GM23248 (cell line): ENCODE results near the gene PLPP7. TPM values are rescaled to one million over a fixed set of nuclear protein-coding genes. Genes with fewer than 3 reads are reported as not detected.
A peak's percentile ranks its signal among the peaks of the same experiment; 100 is the strongest.

Experiments used
- DNase-seq: peaks from one replicate; pipeline ENCODE4 v3.0.0-alpha.2; 2015
- H2AFZ ChIP-seq: fragments of 200-600 bp; sonication (generic); 2 replicates; pipeline ENCODE4 v1.6.1; 2016; ENCODE audit warnings: antibody characterized with exemption
- H3F3A ChIP-seq: fragments of 200-600 bp; sonication (generic); 2 replicates; pipeline ENCODE4 v1.6.1; 2016; ENCODE audit warnings: mild to moderate bottlenecking, antibody characterized with exemption, mixed run types; ENCODE audit not compliant: insufficient read depth
- H3K27ac ChIP-seq: fragments of 200-600 bp; sonication (generic); 2 replicates; pipeline ENCODE4 v1.5.1; 2016; ENCODE audit warnings: mild to moderate bottlenecking
- H3K27me3 ChIP-seq: fragments of 200-600 bp; sonication (generic); replicated peaks from 2 replicates; pipeline ENCODE4 v1.6.1; 2016; ENCODE audit warnings: mild to moderate bottlenecking; ENCODE audit not compliant: insufficient read depth
- H3K36me3 ChIP-seq: fragments of 200-600 bp; sonication (generic); 2 replicates; pipeline ENCODE4 v1.6.1; 2016; ENCODE audit warnings: low read depth, mild to moderate bottlenecking
- H3K4me1 ChIP-seq: fragments of 200-600 bp; sonication (generic); 2 replicates; pipeline ENCODE4 v1.6.1; 2016; ENCODE audit warnings: mild to moderate bottlenecking; ENCODE audit not compliant: insufficient read depth
- H3K4me2 ChIP-seq: fragments of 200-600 bp; sonication (generic); one replicate; pipeline ENCODE4 v1.6.1; 2016; ENCODE audit warnings: mild to moderate bottlenecking; ENCODE audit not compliant: unreplicated experiment
- H3K4me3 ChIP-seq: fragments of 200-600 bp; sonication (generic); 2 replicates; pipeline ENCODE4 v1.5.1; 2016; ENCODE audit warnings: mild to moderate bottlenecking
- H3K79me2 ChIP-seq: fragments of 200-600 bp; sonication (generic); 2 replicates; pipeline ENCODE4 v1.6.1; 2016; ENCODE audit warnings: mild to moderate bottlenecking; ENCODE audit not compliant: insufficient read depth
- H3K9ac ChIP-seq: fragments of 200-600 bp; sonication (generic); 2 replicates; pipeline ENCODE4 v1.6.1; 2016; ENCODE audit warnings: mild to moderate bottlenecking
- H3K9me2 ChIP-seq: fragments of 200-600 bp; sonication (generic); 2 replicates; pipeline ENCODE4 v1.6.1; 2016; ENCODE audit warnings: mixed run types, mild to moderate bottlenecking, moderate library complexity; ENCODE audit not compliant: insufficient read depth
- H3K9me3 ChIP-seq: fragments of 200-600 bp; sonication (generic); one replicate; pipeline ENCODE4 v1.6.1; 2017; ENCODE audit warnings: low read depth
- H4K20me1 ChIP-seq: fragments of 200-600 bp; sonication (generic); 2 replicates; pipeline ENCODE4 v1.6.0; 2016; ENCODE audit not compliant: insufficient read depth
- EZH2 ChIP-seq: fragments of 200-600 bp; sonication (generic); IDR thresholded peaks from 2 replicates; pipeline ENCODE4 v1.6.1; 2018; ENCODE audit warnings: antibody characterized with exemption, mild to moderate bottlenecking; ENCODE audit not compliant: insufficient read depth, poor library complexity, severe bottlenecking
- EZH2phosphoT487 ChIP-seq: fragments of 200-600 bp; sonication (generic); IDR thresholded peaks from 2 replicates; pipeline ENCODE4 v1.6.1; 2018; ENCODE audit warnings: antibody characterized with exemption, moderate library complexity, mild to moderate bottlenecking, low read depth; ENCODE audit not compliant: insufficient read depth
- WGBS, 2 experiments: methylation state at CpG; one replicate each; pipeline ENCODE4 v1.1.6; 2015 to 2017; ENCODE audit warnings: low lambda C conversion rate in 2 of 2, low coverage in 1 of 2; ENCODE audit errors: missing lambda C conversion rate in 2 of 2; 5-methylcytosine and 5-hydroxymethylcytosine counted together
- in situ Hi-C: fragments of 300-500 bp; cut with MboI; formaldehyde crosslinking; loops from 2 replicates; pipeline ENCODE4 v1.15.0; 2020
- polyA plus RNA-seq: library from polyadenylated mRNA; unstranded; fragments of >200 nt; fragmentation: Nextera tagmentation; extraction: Ambion mirVana; gene quantifications from 2 replicates; pipeline ENCODE4 v1.2.1, GENCODE V29; 2016
- total RNA-seq: library from RNA; depleted of rRNA; stranded (reverse); fragments of >200 nt; shearing (Covaris generic); gene quantifications from 2 replicates; pipeline ENCODE4 v1.2.3, GENCODE V29; 2014

PLPP7 gene
- total and polyA plus RNA-seq, 2 experiments from 2014 or later = 0.32 to 0.65 TPM

- H3K9ac ChIP-seq = no peak overlapping the region
These were observed 14.7 kb upstream of the PLPP7 start for GRCh38 chr9:131274674-131275331.

GRCh38 chr9:131275332-131276093, 14.0 kb upstream of the PLPP7 start:
- peak overlapping the region; percentile 62; the same call in 1 of the 2 replicates for H2AFZ ChIP-seq
- 93 to 94% methylated on average over 25 to 29 of the region's 29 CpGs for WGBS, 2 experiments
- H3K9me2 ChIP-seq = no peaks in the 10 kb centered on the region
- H3K4me3 ChIP-seq = no peak overlapping the region
- H3K9me3 ChIP-seq = no peaks in the 10 kb centered on the region
- no peak for TF ChIP-seq EZH2
- no peak for TF ChIP-seq EZH2phosphoT487
- no peak overlapping the region for H3K27ac ChIP-seq
- H3K79me2 ChIP-seq = no peaks in the 10 kb centered on the region
- H3K4me2 ChIP-seq = no peak overlapping the region
- no peaks in the 10 kb centered on the region for H3K4me1 ChIP-seq
- H3F3A ChIP-seq = no peaks in the 10 kb centered on the region
- no peak overlapping the region for H3K9ac ChIP-seq
- H4K20me1 ChIP-seq = no peaks in the 10 kb centered on the region
- no peak for DNase-seq
- in situ Hi-C loops = no loop called here
- no peaks in the 10 kb centered on the region for H3K36me3 ChIP-seq
- H3K27me3 ChIP-seq = 0 out of 2 replicates have a peak, but pooled peaks cover under 1% of the 10 kb centered on the region

More at GRCh38 chr9:131274674-131275331, 14.7 kb upstream of the PLPP7 start:
- no peak overlapping the region for H2AFZ ChIP-seq
- no peak overlapping the region for H3K27ac ChIP-seq
- no peaks in the 10 kb centered on the region for H3K79me2 ChIP-seq
- no peaks in the 10 kb centered on the region for H3K9me3 ChIP-seq
- no peaks in the 10 kb centered on the region for H3K27me3 ChIP-seq
- H3K4me3 ChIP-seq = no peak overlapping the region
- no peak for DNase-seq
- H3K4me2 ChIP-seq = no peak overlapping the region
- H3F3A ChIP-seq = no peaks in the 10 kb centered on the region
- H4K20me1 ChIP-seq = no peaks in the 10 kb centered on the region
- TF ChIP-seq EZH2phosphoT487 (no peak), EZH2 (no peak)
- in situ Hi-C loops = no loop called here
- H3K4me1 ChIP-seq = no peaks in the 10 kb centered on the region
- no peaks in the 10 kb centered on the region for H3K36me3 ChIP-seq
- no peaks in the 10 kb centered on the region for H3K9me2 ChIP-seq
- WGBS, 2 experiments = 91 to 94% methylated on average over 17 to 18 of the region's 18 CpGs

GRCh38 chr9:131276094-131276888, 13.2 kb upstream of the PLPP7 start, which contains the start of gene FAM78A:
TSS of gene FAM78A (minus strand) at chr9:131276510. CDS start at chr9:131276179, 331 bp downstream.
- no peaks in the 10 kb centered on the region for H3K9me3 ChIP-seq
- peaks cover 8% of the 10 kb centered on the region; the same call in 1 of the 2 replicates for H3K27me3 ChIP-seq
- H3K4me2 ChIP-seq = peak within 1 kb of the TSS; percentile 78
- no peaks in the 10 kb centered on the region for H3K79me2 ChIP-seq
- peak within 1 kb of the TSS; percentile 91 for H2AFZ ChIP-seq
- no peaks in the 10 kb centered on the region for H3F3A ChIP-seq
- 14 to 20% methylated on average over 44 to 70 of the region's 76 CpGs for WGBS, 2 experiments
- H3K9ac ChIP-seq = no peak within 1 kb of the TSS
- no peak within 1 kb of the TSS for H3K27ac ChIP-seq
- no peaks in the 10 kb centered on the region for H4K20me1 ChIP-seq
- peak; percentile 42 for DNase-seq
- H3K36me3 ChIP-seq = no peaks in the 10 kb centered on the region
- H3K4me1 ChIP-seq = no peaks in the 10 kb centered on the region
- TF ChIP-seq EZH2 = no peak
- TF ChIP-seq EZH2phosphoT487 = no peak
- in situ Hi-C loops = no loop called here
- no peaks in the 10 kb centered on the region for H3K9me2 ChIP-seq
- H3K4me3 ChIP-seq = peak within 1 kb of the TSS; percentile 81

GRCh38 chr9:131276891-131277286, 12.6 kb upstream of the PLPP7 start:
- in situ Hi-C loops = no loop called here
- Histone ChIP-seq H3F3A (no peaks in the 10 kb centered on the region), H3K27ac (no peak overlapping the region), H3K9me3 (no peaks in the 10 kb centered on the region), H3K79me2 (no peaks in the 10 kb centered on the region), H3K9me2 (no peaks in the 10 kb centered on the region), H4K20me1 (no peaks in the 10 kb centered on the region), H3K4me2 (peak overlapping the region; percentile 78), H3K36me3 (no peaks in the 10 kb centered on the region), H3K9ac (no peak overlapping the region), H3K4me3 (peak overlapping the region; percentile 81; the same call in 1 of the 2 replicates), H3K4me1 (no peaks in the 10 kb centered on the region), H3K27me3 (peaks cover 14% of the 10 kb centered on the region; the same call in 1 of the 2 replicates), H2AFZ (peak overlapping the region; percentile 91; the same call in 1 of the 2 replicates)
- TF ChIP-seq EZH2phosphoT487 (no peak), EZH2 (no peak)
- 3 to 6% methylated on average over 15 to 17 of the region's 60 CpGs for WGBS, 2 experiments
- peak; percentile 32 for DNase-seq
